AG10803 (cell line): Measurements from ENCODE around the gene IL17D.

ENCODE experiments used
- DNase-seq: peaks from one replicate; pipeline ENCODE4 v3.0.0; 2010; ENCODE audit warnings: low read depth
- H3K4me3 ChIP-seq: 2 replicates; pipeline ENCODE4 v1.5.1; 2011; ENCODE audit warnings: mild to moderate bottlenecking, low read length, control low read depth
- TF ChIP-seq, protein P1 (sequence below): conservative IDR thresholded peaks from 2 replicates; pipeline ENCODE4 v1.5.1; 2011; ENCODE audit warnings: mild to moderate bottlenecking, low read length, control low read depth, inconsistent platforms

Gene IL17D

DNA sequence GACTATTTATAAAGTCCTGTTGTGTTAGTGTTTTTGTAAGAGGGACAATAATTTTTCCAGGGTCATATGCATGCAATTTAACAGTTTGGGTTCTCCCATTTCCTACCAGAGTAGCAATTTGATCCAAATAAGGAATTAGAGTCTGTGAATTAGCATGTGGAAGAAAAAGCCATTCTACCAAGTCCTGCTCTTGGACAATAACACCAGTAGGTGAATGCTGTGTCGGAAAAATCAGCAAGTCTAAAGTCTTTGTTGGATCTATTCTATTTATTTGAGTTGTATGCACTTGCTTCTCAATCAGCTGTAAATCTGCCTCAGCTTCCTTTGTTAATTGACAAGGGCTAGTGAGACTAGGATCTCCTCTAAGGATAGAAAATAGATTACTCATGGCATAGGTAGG, 21.4 kb upstream of the IL17D start:
- H3K4me3 ChIP-seq: no peak overlapping the region
- TF ChIP-seq, protein P1, sequence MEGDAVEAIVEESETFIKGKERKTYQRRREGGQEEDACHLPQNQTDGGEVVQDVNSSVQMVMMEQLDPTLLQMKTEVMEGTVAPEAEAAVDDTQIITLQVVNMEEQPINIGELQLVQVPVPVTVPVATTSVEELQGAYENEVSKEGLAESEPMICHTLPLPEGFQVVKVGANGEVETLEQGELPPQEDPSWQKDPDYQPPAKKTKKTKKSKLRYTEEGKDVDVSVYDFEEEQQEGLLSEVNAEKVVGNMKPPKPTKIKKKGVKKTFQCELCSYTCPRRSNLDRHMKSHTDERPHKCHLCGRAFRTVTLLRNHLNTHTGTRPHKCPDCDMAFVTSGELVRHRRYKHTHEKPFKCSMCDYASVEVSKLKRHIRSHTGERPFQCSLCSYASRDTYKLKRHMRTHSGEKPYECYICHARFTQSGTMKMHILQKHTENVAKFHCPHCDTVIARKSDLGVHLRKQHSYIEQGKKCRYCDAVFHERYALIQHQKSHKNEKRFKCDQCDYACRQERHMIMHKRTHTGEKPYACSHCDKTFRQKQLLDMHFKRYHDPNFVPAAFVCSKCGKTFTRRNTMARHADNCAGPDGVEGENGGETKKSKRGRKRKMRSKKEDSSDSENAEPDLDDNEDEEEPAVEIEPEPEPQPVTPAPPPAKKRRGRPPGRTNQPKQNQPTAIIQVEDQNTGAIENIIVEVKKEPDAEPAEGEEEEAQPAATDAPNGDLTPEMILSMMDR: no peak
- no peak for DNase-seq

DNA sequence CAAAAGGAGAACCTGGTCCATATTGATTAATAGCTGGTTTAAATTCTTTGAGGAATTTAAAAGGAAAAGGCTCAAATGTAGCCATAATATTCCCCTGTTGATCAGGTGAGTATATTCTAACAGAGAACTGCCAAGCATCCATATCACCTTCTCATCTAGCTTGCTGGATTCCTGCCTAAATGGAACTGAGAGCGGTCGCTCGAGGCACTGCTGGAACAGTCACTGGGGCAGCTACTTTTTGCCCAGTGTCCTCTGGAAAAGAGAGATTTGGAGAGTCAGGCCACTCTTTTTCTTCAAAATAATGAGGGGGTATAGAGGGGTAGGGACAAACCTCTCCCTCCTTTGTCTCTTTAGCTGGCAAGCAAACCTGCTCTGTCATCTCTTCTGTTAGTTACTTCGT, 19.5 kb upstream of the IL17D start:
- DNase-seq: no peak
- no peak overlapping the region for H3K4me3 ChIP-seq
- TF ChIP-seq, protein P1: no peak

DNA sequence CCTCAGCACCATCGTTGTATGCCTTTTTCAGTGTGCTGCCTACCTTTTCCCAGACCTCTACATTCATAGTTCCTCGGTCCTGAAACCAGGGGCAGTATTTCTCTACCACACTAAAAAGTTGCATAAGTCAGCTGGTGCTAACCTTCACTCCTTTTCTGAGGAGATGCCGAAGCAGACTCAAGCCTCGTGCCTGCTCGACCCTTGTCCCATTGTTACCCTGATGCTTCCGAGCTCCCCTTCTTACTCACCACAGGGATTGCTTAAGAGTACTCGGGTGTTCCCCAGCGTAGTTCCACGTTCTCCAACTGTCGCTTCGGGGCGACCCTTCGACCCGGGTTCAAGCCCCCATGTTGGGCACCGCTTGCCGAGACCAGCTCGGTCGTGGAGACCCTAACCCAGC, 19.0 kb upstream of the IL17D start:
- no peak overlapping the region for H3K4me3 ChIP-seq
- TF ChIP-seq, protein P1: no peak
- DNase-seq: no peak

DNA sequence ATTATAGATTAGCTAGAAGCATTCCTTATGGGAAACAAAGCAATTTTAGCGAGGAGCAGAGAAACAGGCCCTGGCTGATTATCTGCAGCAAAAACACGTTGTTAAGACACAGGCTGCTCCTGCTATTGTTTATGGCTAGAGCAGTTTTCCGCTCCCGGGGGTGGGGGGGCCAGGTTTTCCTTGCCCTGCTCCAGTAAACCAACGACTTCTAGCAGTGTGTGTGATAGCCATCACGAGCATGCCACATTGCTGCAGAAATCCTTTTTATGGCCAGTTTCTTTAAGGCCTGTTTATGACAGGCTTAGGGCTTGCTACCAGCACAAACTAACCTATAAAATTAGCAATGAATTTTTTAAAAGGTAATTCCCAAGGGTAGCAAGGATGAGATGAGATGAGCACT, 18.4 kb upstream of the IL17D start:
- TF ChIP-seq, protein P1: no peak
- DNase-seq: no peak
- no peak overlapping the region for H3K4me3 ChIP-seq

DNA sequence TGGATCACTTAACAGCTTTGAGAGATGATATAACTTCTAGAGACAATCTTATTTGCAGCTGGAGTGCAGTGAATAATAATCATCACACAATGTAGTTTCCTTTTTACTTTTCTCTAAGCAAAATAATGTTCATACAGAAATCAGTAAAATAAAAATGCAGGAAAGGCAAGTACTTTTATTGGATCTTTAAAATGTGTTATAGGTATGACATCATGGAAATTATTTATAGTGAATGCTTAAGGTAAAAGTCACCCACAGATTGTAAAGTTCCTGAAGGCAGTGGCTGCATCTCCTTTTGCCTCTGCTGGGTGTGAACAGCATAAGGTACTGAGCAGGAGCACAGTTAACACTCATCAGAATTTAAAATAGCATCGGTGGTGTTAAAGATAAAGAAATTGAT, 17.3 kb upstream of the IL17D start:
- H3K4me3 ChIP-seq: no peak overlapping the region
- no peak for DNase-seq
- TF ChIP-seq, protein P1: no peak

DNA sequence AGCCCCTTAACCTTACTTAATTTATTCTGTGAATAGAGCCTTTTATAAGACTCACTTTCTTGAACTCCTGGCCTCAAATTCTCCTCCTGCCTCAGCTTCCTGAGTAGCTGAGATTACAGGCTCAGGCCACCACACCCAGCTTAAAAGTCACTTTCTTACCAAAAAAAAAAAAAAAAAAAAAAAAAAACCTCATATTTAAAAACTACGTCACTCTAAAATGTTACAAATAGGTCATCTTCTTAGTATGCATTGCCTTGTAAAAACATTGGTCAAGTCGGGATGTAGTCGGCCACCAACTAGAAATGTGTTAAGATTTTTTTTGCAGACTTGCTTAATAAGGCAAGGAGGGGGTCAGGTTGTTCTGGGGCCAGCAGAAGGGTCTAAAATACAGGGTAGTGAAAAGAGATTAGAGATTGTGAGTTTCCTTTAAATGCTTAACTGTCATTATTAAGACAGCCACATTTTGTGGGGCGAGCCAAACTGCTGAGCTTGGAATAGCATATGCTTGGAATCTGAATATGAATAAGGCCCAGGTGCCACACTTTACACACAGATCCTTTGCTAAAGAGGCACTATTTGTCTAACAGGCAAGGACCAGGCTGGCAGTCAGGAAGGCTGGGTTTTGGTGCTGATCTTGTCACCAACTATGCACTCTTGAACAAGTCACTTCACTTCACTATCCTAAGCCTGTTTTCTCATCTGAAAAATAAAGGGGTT, 16.5 kb upstream of the IL17D start:
- TF ChIP-seq, protein P1: no peak
- no peak overlapping the region for H3K4me3 ChIP-seq
- no peak for DNase-seq

DNA sequence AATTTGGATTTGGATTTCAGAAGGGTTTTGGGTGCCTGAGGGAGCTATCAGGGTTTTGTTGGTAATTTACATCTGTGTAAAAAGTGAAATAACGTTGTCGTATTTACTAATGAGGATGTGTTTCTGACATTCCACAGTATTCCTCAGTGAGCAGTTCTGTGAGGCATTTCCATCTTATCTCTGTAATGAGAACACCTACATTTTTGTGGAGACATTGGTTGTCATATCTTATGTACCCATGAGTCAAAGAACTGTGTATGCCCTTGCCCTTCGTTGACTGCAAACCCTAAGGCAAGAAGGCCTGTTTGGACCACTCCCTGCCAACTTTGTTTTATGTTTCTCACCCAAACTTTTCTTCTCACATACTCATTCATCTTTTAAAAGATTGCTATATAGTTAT, 14.2 kb upstream of the IL17D start:
- DNase-seq: no peak
- no peak overlapping the region for H3K4me3 ChIP-seq
- TF ChIP-seq, protein P1: no peak
